Stomach (tissue), 9 donors: ENCODE data around the gene GDF7. TPM values are rescaled to one million over a fixed set of nuclear protein-coding genes. Genes with fewer than 3 reads are reported as not detected.

Experiments used
- DNase-seq, 2 donors: peaks; one replicate each; pipeline versions ENCODE4 v3.0.0 to v3.0.0-alpha.2; 2013 to 2019
- H3K27ac ChIP-seq, 5 donors: fragments of 200-600 bp in 4 of 5; sonication (generic) in 4 of 5; one replicate each; pipeline ENCODE4 v1.5.1; 2013 to 2019; ENCODE audit warnings: mild to moderate bottlenecking in 1 of 5, moderate library complexity in 1 of 5
- H3K27me3 ChIP-seq, 3 donors: fragments of 200-600 bp; sonication (generic); one replicate each; pipeline ENCODE4 v1.5.1; 2017 to 2019; ENCODE audit warnings: mixed run types in 1 of 3
- H3K36me3 ChIP-seq, 4 donors: fragments of 200-600 bp; sonication (generic); 1 replicate in 3 of 4; 2 replicates in 1 of 4; pipeline ENCODE4 v1.5.1; 2016 to 2019
- H3K4me1 ChIP-seq, 4 donors: fragments of 200-600 bp; sonication (generic); one replicate each; pipeline ENCODE4 v1.5.1; 2016 to 2019
- H3K4me3 ChIP-seq, 4 donors: fragments of 200-600 bp; sonication (generic) in 3 of 4; one replicate each; pipeline ENCODE4 v1.5.1; 2016 to 2019; ENCODE audit warnings: mild to moderate bottlenecking in 1 of 4
- H3K9me3 ChIP-seq, 4 donors: fragments of 200-600 bp; sonication (generic); one replicate each; pipeline ENCODE4 v1.5.1; 2016 to 2019
- CTCF ChIP-seq, 7 experiments: fragments of 450-650 bp in 4 of 7; fragments of 200-600 bp in 3 of 7; sonication (generic) in 3 of 7; IDR thresholded peaks; one replicate each; pipeline ENCODE4 v1.5.1; 2016 to 2019; ENCODE audit warnings: antibody characterized with exemption in 7 of 7, control low read depth in 2 of 7, mild to moderate bottlenecking in 1 of 7
- EP300 ChIP-seq: sonication (generic); formaldehyde crosslinking; IDR thresholded peaks from one replicate; pipeline ENCODE4 v1.6.1; 2017; ENCODE audit warnings: antibody characterized with exemption
- POLR2A ChIP-seq, 4 donors: fragments of 450-650 bp; IDR thresholded peaks; one replicate each; pipeline ENCODE4 v1.6.1; 2016; ENCODE audit warnings: antibody characterized with exemption in 4 of 4, control low read depth in 2 of 4, mild to moderate bottlenecking in 1 of 4, moderate library complexity in 1 of 4
- POLR2AphosphoS5 ChIP-seq, 3 donors: sonication (generic); formaldehyde crosslinking; IDR thresholded peaks; one replicate each; pipeline ENCODE4 v1.6.1; 2016; ENCODE audit warnings: antibody characterized with exemption in 3 of 3
- WGBS, 5 donors: extraction: QIAGEN DNeasy Blood & Tissue Kit in 3 of 5; methylation state at CpG; one replicate each; pipeline versions ENCODE4 v1.1.5 to v1.1.7; 2013 to 2018; 5-methylcytosine and 5-hydroxymethylcytosine counted together
- intact Hi-C: fragments of 100-400 bp; cut with DNase I; formaldehyde crosslinking; loops from one replicate; pipeline ENCODE4 v1.15.1; 2023; ENCODE audit warnings: low total_unique reads
- polyA plus RNA-seq, 3 donors: library from polyadenylated mRNA; stranded (reverse); fragments of 200-250 nt; gene quantifications; one replicate each; pipeline ENCODE4 v1.2.3, GENCODE V29; 2013
- total RNA-seq, 5 donors: library from RNA; depleted of rRNA; stranded (reverse); fragments of >200 nt; gene quantifications; one replicate each; pipeline versions ENCODE4 v1.1.0 to v1.2.3, GENCODE V29; 2014 to 2016
- donor health status: healthy with polysubstance abuse.
- donor health status: Bipolar disorder and iron deficiency.
- donor health status: healthy.

GDF7 gene
- total and polyA plus RNA-seq, 8 donors, result 0.10 to 1.3 (median 0.37) TPM; not detected in 3

GRCh38 chr2:20726913-20727312 lies 60.0 kb downstream of the GDF7 start:
- TF ChIP-seq POLR2AphosphoS5 (IDR thresholded peaks at IDR 0.05), result no peak
- no peak for TF ChIP-seq EP300
- TF ChIP-seq POLR2A (IDR thresholded peaks at IDR 0.05), result no peak
- TF ChIP-seq CTCF (IDR thresholded peaks at IDR 0.05), result no peak
- intact Hi-C loops, result no loop called here
- WGBS, 5 donors, result 89 to 96% (median 96%) methylated on average over 5 of the region's 5 CpGs

GRCh38 chr2:20728114-20728758 lies 61.3 kb downstream of the GDF7 start:
- peaks cover 0 to 6% (median 0%) of the 10 kb centered on the region in 4 donors for H3K36me3 ChIP-seq
- DNase-seq, result peak in 1 of 2 donors; percentile 42
- peaks cover 5 to 9% (median 8%) of the 10 kb centered on the region in 4 donors for H3K4me1 ChIP-seq
- whole genome bisulfite sequencing, 5 donors, result 42 to 51% (median 46%) methylated on average over 4 of the region's 4 CpGs
- H3K27me3 ChIP-seq, result no peaks in the 10 kb centered on the region
- intact Hi-C loops, result no loop called here
- no peaks in the 10 kb centered on the region for H3K9me3 ChIP-seq
- TF ChIP-seq CTCF (IDR thresholded peaks at IDR 0.05) (no peak), EP300 (no peak), POLR2A (IDR thresholded peaks at IDR 0.05) (no peak), POLR2AphosphoS5 (IDR thresholded peaks at IDR 0.05) (no peak)
- no peak overlapping the region for H3K4me3 ChIP-seq
- no peak overlapping the region for H3K27ac ChIP-seq

More at GRCh38 chr2:20726913-20727312, 60.0 kb downstream of the GDF7 start:
- DNase-seq, result no peak
- Histone ChIP-seq H3K4me3 (no peak overlapping the region), H3K27me3 (no peaks in the 10 kb centered on the region), H3K4me1 (peaks cover 5 to 9% (median 8%) of the 10 kb centered on the region in 4 donors), H3K9me3 (no peaks in the 10 kb centered on the region), H3K36me3 (peaks cover 0 to 6% (median 0%) of the 10 kb centered on the region in 4 donors), H3K27ac (no peak overlapping the region)

Other genes starting within 250 kb of the GDF7 start
- gene RHOB, start 220.1 kb upstream of the GDF7 start, total RNA-seq, result 1,000 to 10,000 TPM in 1 of 5 donors, 100 to 1,000 TPM in 4; 353 to 1,146 (median 607) TPM
- 100 to 1,000 TPM; 143 to 327 (median 145) TPM for gene RHOB, start 220.1 kb upstream of the GDF7 start, polyA plus RNA-seq
- gene HS1BP3, start 16.0 kb upstream of the GDF7 start, total RNA-seq, result 100 to 1,000 TPM in 1 of 5 donors, 10 to 100 TPM in 4; 13.8 to 105 (median 22.5) TPM
- gene HS1BP3, start 16.0 kb upstream of the GDF7 start, polyA plus RNA-seq, result 10 to 100 TPM; 20.6 to 25.2 (median 24.1) TPM
- gene LDAH, start 156.0 kb downstream of the GDF7 start, total RNA-seq, result 10 to 100 TPM in 3 of 5 donors, 1 to 10 TPM in 2; 4.1 to 20.0 (median 13.3) TPM
- gene LDAH, start 156.0 kb downstream of the GDF7 start, polyA plus RNA-seq, result 1 to 10 TPM; 5.3 to 5.9 (median 5.7) TPM